Measurements from ENCODE around the gene GIGYF2. TPM values are rescaled to one million over a fixed set of nuclear protein-coding genes. Genes with fewer than 3 reads are reported as not detected.

Gene GIGYF2
- total and polyA plus RNA-seq, 2 of the 13 experiments (the other 11 are each of a cell fraction or from before 2014, with no cell fraction given) = 44.9 to 73.5 TPM

- TF ChIP-seq, protein P1, sequence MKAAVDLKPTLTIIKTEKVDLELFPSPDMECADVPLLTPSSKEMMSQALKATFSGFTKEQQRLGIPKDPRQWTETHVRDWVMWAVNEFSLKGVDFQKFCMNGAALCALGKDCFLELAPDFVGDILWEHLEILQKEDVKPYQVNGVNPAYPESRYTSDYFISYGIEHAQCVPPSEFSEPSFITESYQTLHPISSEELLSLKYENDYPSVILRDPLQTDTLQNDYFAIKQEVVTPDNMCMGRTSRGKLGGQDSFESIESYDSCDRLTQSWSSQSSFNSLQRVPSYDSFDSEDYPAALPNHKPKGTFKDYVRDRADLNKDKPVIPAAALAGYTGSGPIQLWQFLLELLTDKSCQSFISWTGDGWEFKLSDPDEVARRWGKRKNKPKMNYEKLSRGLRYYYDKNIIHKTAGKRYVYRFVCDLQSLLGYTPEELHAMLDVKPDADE (CRISPR knock-in tag; IDR thresholded peaks at IDR 0.05) = no peak
- TF ChIP-seq ZNF335 (CRISPR knock-in tag; IDR thresholded peaks at IDR 0.05) (peak; percentile 88; the same call in 1 of the 2 replicates), ONECUT2 (CRISPR knock-in tag; IDR thresholded peaks at IDR 0.05) (no peak), XRCC5 (optimal IDR thresholded peaks at IDR 0.05; ENCODE audit: low read length) (no peak), SSRP1 (CRISPR knock-in tag; IDR thresholded peaks at IDR 0.05) (no peak), NFKBIZ (CRISPR knock-in tag; IDR thresholded peaks at IDR 0.05) (peak; percentile 89), ZNF841 (CRISPR knock-in tag; IDR thresholded peaks at IDR 0.05; ENCODE audit: borderline replicate concordance) (no peak), FOXP1 (IDR thresholded peaks at IDR 0.05) (no peak), FOXP1 (CRISPR knock-in tag; IDR thresholded peaks at IDR 0.05) (peak; percentile 79), ZSCAN22 (CRISPR knock-in tag; IDR thresholded peaks at IDR 0.05) (0 out of 2 replicates have a peak, but pooled peaks have one; percentile 7), ZNF782 (CRISPR knock-in tag; IDR thresholded peaks at IDR 0.05; ENCODE audit: borderline replicate concordance) (no peak), ZNF280B (CRISPR knock-in tag; IDR thresholded peaks at IDR 0.05; ENCODE audit: borderline replicate concordance) (no peak), E2F1 (CRISPR knock-in tag; IDR thresholded peaks at IDR 0.05) (no peak), ZNF547 (CRISPR knock-in tag; IDR thresholded peaks at IDR 0.05) (no peak; the same call in 1 of the 2 replicates), SMARCC2 (IDR thresholded peaks at IDR 0.05) (no peak), FOXK2 (IDR thresholded peaks at IDR 0.05) (peak; percentile 25; the same call in 1 of the 2 replicates), RAD21 (CRISPR knock-in tag; IDR thresholded peaks at IDR 0.05) (peak; percentile 48; the same call in 1 of the 2 replicates), ZNF780A (CRISPR knock-in tag; IDR thresholded peaks at IDR 0.05) (no peak), TCF7L2 (IDR thresholded peaks at IDR 0.05; ENCODE audit: low read depth, low read length) (no peak), ZFP36L1 (CRISPR knock-in tag; IDR thresholded peaks at IDR 0.05) (peak; percentile 25; the same call in 1 of the 2 replicates), DPF2 (CRISPR knock-in tag; IDR thresholded peaks at IDR 0.05; ENCODE audit: borderline replicate concordance, low read depth) (peak; percentile 90; the same call in 1 of the 2 replicates), ISL2 (CRISPR knock-in tag; IDR thresholded peaks at IDR 0.05) (peak; percentile 90), REL (CRISPR knock-in tag; conservative IDR thresholded peaks at IDR 0.05) (no peak), ZNF597 (CRISPR knock-in tag; IDR thresholded peaks at IDR 0.05) (no peak)
- TF ChIP-seq, protein P2, sequence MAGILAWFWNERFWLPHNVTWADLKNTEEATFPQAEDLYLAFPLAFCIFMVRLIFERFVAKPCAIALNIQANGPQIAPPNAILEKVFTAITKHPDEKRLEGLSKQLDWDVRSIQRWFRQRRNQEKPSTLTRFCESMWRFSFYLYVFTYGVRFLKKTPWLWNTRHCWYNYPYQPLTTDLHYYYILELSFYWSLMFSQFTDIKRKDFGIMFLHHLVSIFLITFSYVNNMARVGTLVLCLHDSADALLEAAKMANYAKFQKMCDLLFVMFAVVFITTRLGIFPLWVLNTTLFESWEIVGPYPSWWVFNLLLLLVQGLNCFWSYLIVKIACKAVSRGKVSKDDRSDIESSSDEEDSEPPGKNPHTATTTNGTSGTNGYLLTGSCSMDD (CRISPR knock-in tag; IDR thresholded peaks at IDR 0.05) = no peak
- TF ChIP-seq, protein P3, sequence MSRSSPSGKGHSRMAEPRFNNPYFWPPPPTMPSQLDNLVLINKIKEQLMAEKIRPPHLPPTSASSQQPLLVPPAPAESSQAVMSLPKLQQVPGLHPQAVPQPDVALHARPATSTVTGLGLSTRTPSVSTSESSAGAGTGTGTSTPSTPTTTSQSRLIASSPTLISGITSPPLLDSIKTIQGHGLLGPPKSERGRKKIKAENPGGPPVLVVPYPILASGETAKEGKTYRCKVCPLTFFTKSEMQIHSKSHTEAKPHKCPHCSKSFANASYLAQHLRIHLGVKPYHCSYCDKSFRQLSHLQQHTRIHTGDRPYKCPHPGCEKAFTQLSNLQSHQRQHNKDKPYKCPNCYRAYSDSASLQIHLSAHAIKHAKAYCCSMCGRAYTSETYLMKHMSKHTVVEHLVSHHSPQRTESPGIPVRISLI (CRISPR knock-in tag; IDR thresholded peaks at IDR 0.05; ENCODE audit: borderline replicate concordance) = peak; percentile 88; the same call in 1 of the 2 replicates
Observed at GRCh38 chr2:232857158-232857563, 160.0 kb downstream of the GIGYF2 start (continued).
